MCF 10A (cell line): ENCODE measurements around the gene FOXP1. TPM values are rescaled to one million over a fixed set of nuclear protein-coding genes. Genes with fewer than 3 reads are reported as not detected.

Experiments used
- BruUV-seq: library from RNA; stranded (reverse); fragments of 400-500 nt; replicated peaks from 2 replicates; lab custom pipeline; 2021; lab: Mats Ljungman, UMichigan
- CTCF ChIA-PET: fragments of 300-600 bp; sonication (Branson Sonifier 250); formaldehyde crosslinking; extraction: SDS; loops from one replicate; lab custom pipeline; 2021; ENCODE audit warnings: antibody characterized with exemption, inconsistent platforms; lab: Yijun Ruan, JAX
- POLR2A ChIA-PET: fragments of 300-600, 350-650 bp; sonication (Branson Sonifier 250); formaldehyde crosslinking; extraction: SDS; loops from one replicate; lab custom pipeline; 2020; ENCODE audit warnings: antibody characterized with exemption, inconsistent platforms; lab: Yijun Ruan, JAX
- DNase-seq: peaks from one replicate; pipeline ENCODE4 v3.0.0-alpha.2; 2018; ENCODE audit not compliant: unreplicated experiment
- H3K27ac Mint-ChIP-seq: one replicate; pipeline ENCODE4 v1.8.0; 2022; ENCODE audit warnings: mild to moderate bottlenecking, low read depth, mixed read lengths; ENCODE audit not compliant: unreplicated experiment
- H3K27me3 Mint-ChIP-seq: one replicate; pipeline ENCODE4 v1.8.0; 2022; ENCODE audit warnings: mixed read lengths; ENCODE audit not compliant: insufficient read depth, unreplicated experiment
- H3K36me3 Mint-ChIP-seq: one replicate; pipeline ENCODE4 v1.8.0; 2022; ENCODE audit warnings: mild to moderate bottlenecking, moderate library complexity, mixed read lengths; ENCODE audit not compliant: insufficient read depth, unreplicated experiment
- H3K4me1 Mint-ChIP-seq: one replicate; pipeline ENCODE4 v1.8.0; 2022; ENCODE audit warnings: mixed read lengths; ENCODE audit not compliant: insufficient read depth, unreplicated experiment
- H3K4me3 Mint-ChIP-seq: one replicate; pipeline ENCODE4 v1.8.0; 2022; ENCODE audit warnings: mild to moderate bottlenecking, moderate library complexity, mixed read lengths; ENCODE audit not compliant: unreplicated experiment
- H3K9me3 Mint-ChIP-seq: one replicate; pipeline ENCODE4 v1.8.0; 2022; ENCODE audit warnings: mixed read lengths; ENCODE audit not compliant: unreplicated experiment
- intact Hi-C: fragments of 100-400 bp; cut with micrococcal nuclease; formaldehyde crosslinking; loops from 2 replicates; pipeline ENCODE4 v1.14.1; 2022
- total RNA-seq: library from RNA; stranded (reverse); gene quantifications from 2 replicates; pipeline ENCODE4 v1.2.3, GENCODE V29; 2022
- TF ChIP-seq, protein P1 (sequence below): fragments of 200-600 bp; IDR thresholded peaks from one replicate; pipeline ENCODE4 v1.8.0; 2022; ENCODE audit warnings: antibody characterized with exemption, mild to moderate bottlenecking; ENCODE audit not compliant: unreplicated experiment

FOXP1 gene
- total RNA-seq, 1 experiment from 2014 or later, result 49.0 TPM

- H3K4me1 Mint-ChIP-seq, result peaks cover 38% of the 10 kb centered on the region
- no peaks in the 10 kb centered on the region for H3K27me3 Mint-ChIP-seq
- POLR2A ChIA-PET, result interaction anchor here (0.6 to 1.6 kb wide), 3 partner anchors 9 to 170 kb away, joined by 3 to 5 read pairs (median 3); no protein-coding TSS in a partner anchor
- H3K4me3 Mint-ChIP-seq, result no peak overlapping the region
- no peaks in the 10 kb centered on the region for H3K36me3 Mint-ChIP-seq
- TF ChIP-seq, protein P1, sequence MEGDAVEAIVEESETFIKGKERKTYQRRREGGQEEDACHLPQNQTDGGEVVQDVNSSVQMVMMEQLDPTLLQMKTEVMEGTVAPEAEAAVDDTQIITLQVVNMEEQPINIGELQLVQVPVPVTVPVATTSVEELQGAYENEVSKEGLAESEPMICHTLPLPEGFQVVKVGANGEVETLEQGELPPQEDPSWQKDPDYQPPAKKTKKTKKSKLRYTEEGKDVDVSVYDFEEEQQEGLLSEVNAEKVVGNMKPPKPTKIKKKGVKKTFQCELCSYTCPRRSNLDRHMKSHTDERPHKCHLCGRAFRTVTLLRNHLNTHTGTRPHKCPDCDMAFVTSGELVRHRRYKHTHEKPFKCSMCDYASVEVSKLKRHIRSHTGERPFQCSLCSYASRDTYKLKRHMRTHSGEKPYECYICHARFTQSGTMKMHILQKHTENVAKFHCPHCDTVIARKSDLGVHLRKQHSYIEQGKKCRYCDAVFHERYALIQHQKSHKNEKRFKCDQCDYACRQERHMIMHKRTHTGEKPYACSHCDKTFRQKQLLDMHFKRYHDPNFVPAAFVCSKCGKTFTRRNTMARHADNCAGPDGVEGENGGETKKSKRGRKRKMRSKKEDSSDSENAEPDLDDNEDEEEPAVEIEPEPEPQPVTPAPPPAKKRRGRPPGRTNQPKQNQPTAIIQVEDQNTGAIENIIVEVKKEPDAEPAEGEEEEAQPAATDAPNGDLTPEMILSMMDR, result peak; percentile 15
- intact Hi-C loops, result no loop called here
- DNase-seq, result peak; percentile 30
- H3K27ac Mint-ChIP-seq, result peak overlapping the region; percentile 39
- no TSS peak for BruUV-seq
- CTCF ChIA-PET, result interaction anchor here (0.7 to 1.9 kb wide), 4 partner anchors 9 to 353 kb away, joined by 3 to 8 read pairs (median 4); no protein-coding TSS in a partner anchor
- no peaks in the 10 kb centered on the region for H3K9me3 Mint-ChIP-seq
These were observed 166.7 kb downstream of the FOXP1 start for GRCh38 chr3:71416876-71417275.

GRCh38 chr3:71415681-71416122 is 167.8 kb downstream of the FOXP1 start:
- no peak for DNase-seq
- Mint-ChIP-seq H3K27ac (peak overlapping the region; percentile 39), H3K4me3 (no peak overlapping the region), H3K9me3 (no peaks in the 10 kb centered on the region), H3K36me3 (no peaks in the 10 kb centered on the region), H3K27me3 (no peaks in the 10 kb centered on the region), H3K4me1 (peaks cover 34% of the 10 kb centered on the region)
- no TSS peak for BruUV-seq
- intact Hi-C loops, result no loop called here
- TF ChIP-seq, protein P1, result no peak
- POLR2A ChIA-PET, result interaction anchor here (1.9 kb wide), 1 partner anchor 8 kb away, joined by 8 read pairs; no protein-coding TSS in a partner anchor
- CTCF ChIA-PET, result no interaction called here

DNA sequence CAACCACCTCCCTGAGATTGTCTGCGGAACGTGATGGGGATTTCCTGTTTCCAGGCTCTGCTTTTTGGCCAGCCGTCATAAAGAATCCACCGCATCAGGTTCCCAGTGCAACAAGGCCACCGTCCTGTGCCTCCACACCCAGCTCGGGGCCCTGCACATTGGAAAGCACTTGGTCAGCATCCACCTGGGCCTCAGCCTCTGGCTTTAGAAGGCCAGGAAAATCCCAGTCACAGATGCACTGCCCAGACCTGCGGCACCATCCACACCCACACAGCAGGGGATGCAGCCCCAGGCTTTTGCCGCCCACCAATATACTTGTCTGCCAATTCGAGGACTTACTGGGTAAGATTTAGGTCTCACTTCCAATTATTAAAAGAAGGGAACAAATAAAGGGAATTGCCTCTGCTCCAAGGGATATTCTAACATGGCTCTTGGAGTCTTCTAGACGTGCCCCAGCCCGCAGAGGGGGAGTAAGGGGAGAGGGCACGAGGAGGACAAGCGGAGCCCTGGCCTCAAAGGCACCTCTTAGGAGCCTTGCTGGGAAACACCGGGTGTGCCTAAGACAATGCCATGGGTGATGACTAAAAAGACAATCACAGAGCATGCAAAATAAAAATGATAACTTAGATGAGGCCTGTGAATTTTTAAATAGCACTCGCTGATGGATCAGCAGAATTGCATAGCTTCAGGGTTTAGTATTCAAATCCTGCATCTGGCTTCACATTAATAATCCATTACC is 169.2 kb downstream of the FOXP1 start:
- DNase-seq, result peak; percentile 46
- Mint-ChIP-seq H3K27ac (peak overlapping the region; percentile 57), H3K4me1 (peaks cover 34% of the 10 kb centered on the region), H3K36me3 (peaks cover 6% of the 10 kb centered on the region), H3K4me3 (no peak overlapping the region), H3K9me3 (no peaks in the 10 kb centered on the region), H3K27me3 (no peaks in the 10 kb centered on the region)
- POLR2A ChIA-PET, result interaction anchor here (1.1 to 1.9 kb wide), 4 partner anchors 9 to 81 kb away, joined by 3 to 8 read pairs (median 4); no protein-coding TSS in a partner anchor
- CTCF ChIA-PET, result interaction anchor here (0.6 to 1.1 kb wide), 2 partner anchors 16 to 168 kb away, joined by 3 to 5 read pairs; no protein-coding TSS in a partner anchor
- TF ChIP-seq, protein P1, result no peak
- intact Hi-C loops, result no loop called here
- no TSS peak for BruUV-seq

DNA sequence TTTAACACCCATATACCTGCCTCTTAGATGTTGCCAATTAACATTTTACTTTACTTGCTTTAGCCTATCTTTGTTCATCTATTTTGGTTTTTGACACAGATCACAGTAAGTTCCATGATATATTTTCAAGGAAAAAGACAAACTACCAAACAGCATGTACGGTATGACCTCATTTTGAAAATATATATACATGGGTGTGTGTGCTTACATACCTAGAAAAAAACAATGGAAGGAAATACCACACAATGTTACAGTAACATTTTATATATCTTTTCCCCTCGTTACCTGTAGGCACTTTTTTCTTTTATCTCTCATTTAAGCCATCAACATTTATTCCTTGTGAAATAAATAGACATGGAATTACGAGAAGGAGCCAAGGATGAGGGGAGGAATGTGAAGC is 170.0 kb downstream of the FOXP1 start:
- Mint-ChIP-seq H3K4me3 (no peak overlapping the region), H3K27me3 (no peaks in the 10 kb centered on the region), H3K36me3 (peaks cover 6% of the 10 kb centered on the region), H3K9me3 (no peaks in the 10 kb centered on the region), H3K4me1 (peaks cover 34% of the 10 kb centered on the region), H3K27ac (no peak overlapping the region)
- POLR2A ChIA-PET, result interaction anchor here (1.9 kb wide), 1 partner anchor 10 kb away, joined by 8 read pairs; no protein-coding TSS in a partner anchor
- TF ChIP-seq, protein P1, result no peak
- CTCF ChIA-PET, result no interaction called here
- intact Hi-C loops, result no loop called here
- no TSS peak for BruUV-seq
- DNase-seq, result no peak
